NCI-H2171 (cell line): ENCODE measurements around the gene TSHZ1.

ENCODE experiments used
- DNase-seq: peaks from one replicate; lab custom pipeline; 2025; lab: John Stamatoyannopoulos, UW

The TSHZ1 gene

GRCh38 chr18:75210274-75211001 is at the start of gene TSHZ1:
TSS of gene TSHZ1 (plus strand) at chr18:75210797. CDS start at chr18:75211877, 1,080 bp downstream.
- peak; percentile 51 for DNase-seq

- no peak for DNase-seq
These were observed 49.2 kb upstream of the TSHZ1 start for GRCh38 chr18:75161256-75162028.

- DNase-seq: no peak
These were observed 48.1 kb upstream of the TSHZ1 start for GRCh38 chr18:75162467-75162866.

GRCh38 chr18:75162978-75163377 is 47.6 kb upstream of the TSHZ1 start:
- no peak for DNase-seq

- no peak for DNase-seq
These were observed 46.9 kb upstream of the TSHZ1 start for GRCh38 chr18:75163736-75164135.

- DNase-seq: no peak
These were observed 46.1 kb upstream of the TSHZ1 start for GRCh38 chr18:75164479-75164878.

GRCh38 chr18:75165926-75166325 is 44.7 kb upstream of the TSHZ1 start:
- DNase-seq: no peak

- no peak for DNase-seq
These were observed 43.5 kb upstream of the TSHZ1 start for GRCh38 chr18:75167137-75167536.

- DNase-seq: no peak
These were observed 42.6 kb upstream of the TSHZ1 start for GRCh38 chr18:75167759-75168618.

- no peak for DNase-seq
These were observed 42.0 kb upstream of the TSHZ1 start for GRCh38 chr18:75168619-75169018.

- no peak for DNase-seq
These were observed 41.2 kb upstream of the TSHZ1 start for GRCh38 chr18:75169411-75169810.

GRCh38 chr18:75170022-75170789 is 40.4 kb upstream of the TSHZ1 start:
- no peak for DNase-seq

- no peak for DNase-seq
These were observed 39.7 kb upstream of the TSHZ1 start for GRCh38 chr18:75170916-75171315.

- no peak for DNase-seq
These were observed 38.1 kb upstream of the TSHZ1 start for GRCh38 chr18:75172299-75173124.

GRCh38 chr18:75173125-75173432 is 37.5 kb upstream of the TSHZ1 start:
- no peak for DNase-seq

- no peak for DNase-seq
These were observed 36.9 kb upstream of the TSHZ1 start for GRCh38 chr18:75173738-75174137.

- DNase-seq: no peak
These were observed 33.7 kb upstream of the TSHZ1 start for GRCh38 chr18:75176849-75177248.

- no peak for DNase-seq
These were observed 32.2 kb upstream of the TSHZ1 start for GRCh38 chr18:75178376-75178775.

GRCh38 chr18:75179819-75180600 is 30.6 kb upstream of the TSHZ1 start:
- DNase-seq: no peak

- no peak for DNase-seq
These were observed 27.1 kb upstream of the TSHZ1 start for GRCh38 chr18:75183524-75183923.
